B cell (primary cell): ENCODE data around the gene GRIK3. TPM values are rescaled to one million over a fixed set of nuclear protein-coding genes. Genes with fewer than 3 reads are reported as not detected.

Experiments used
- ATAC-seq: fragments of 200-7000 bp; cut with Tn5 transposase; one replicate; pipeline ENCODE4 v1.10.0; 2021; ENCODE audit warnings: low read depth, mild to moderate bottlenecking, moderate number of reproducible peaks, moderate library complexity
- CTCF ChIA-PET: fragments of 350-600 bp; sonication (Branson Sonifier 250); formaldehyde crosslinking; loops from one replicate; lab custom pipeline; 2021; ENCODE audit warnings: antibody characterized with exemption, inconsistent platforms; lab: Charles Lee
- POLR2A ChIA-PET: fragments of 350-600 bp; sonication (Branson Sonifier 250); formaldehyde crosslinking; loops from one replicate; lab custom pipeline; 2021; ENCODE audit warnings: antibody characterized with exemption; lab: Charles Lee
- DNase-seq: peaks from one replicate; pipeline ENCODE4 v3.0.0; 2013
- H2AFZ ChIP-seq: 2 replicates; pipeline ENCODE4 v1.6.1; 2012; ENCODE audit warnings: mild to moderate bottlenecking, low read depth, low read length; ENCODE audit not compliant: insufficient read depth, poor library complexity, severe bottlenecking
- H3K27ac ChIP-seq, 2 donors: 1 replicate in 1 of 2; 2 replicates in 1 of 2; pipeline ENCODE4 v1.5.1; 2012 to 2013; ENCODE audit warnings: low read length in 2 of 2, mild to moderate bottlenecking in 2 of 2, moderate library complexity in 1 of 2
- H3K27me3 ChIP-seq, 4 experiments: fragments of 200-600 bp in 1 of 4; sonication (generic) in 1 of 4; replicated peaks in 1 of 4; 1 replicate in 2 of 4; 2 replicates in 2 of 4; pipeline versions ENCODE4 v1.6.1 to v1.7.0; 2013 to 2016; ENCODE audit warnings: low read length in 3 of 4, mild to moderate bottlenecking in 2 of 4, mixed read lengths in 1 of 4, moderate library complexity in 1 of 4; ENCODE audit not compliant: insufficient read depth in 4 of 4, control insufficient read depth in 3 of 4; ENCODE audit errors: control extremely low read depth in 1 of 4
- H3K36me3 ChIP-seq, 2 experiments: replicated peaks in 1 of 2; 1 replicate in 1 of 2; 2 replicates in 1 of 2; pipeline versions ENCODE4 v1.6.1 to v1.7.1; 2013; ENCODE audit warnings: low read length in 1 of 2; ENCODE audit not compliant: insufficient read depth in 2 of 2, control insufficient read depth in 1 of 2; ENCODE audit errors: control extremely low read depth in 1 of 2, extremely low read depth in 1 of 2
- H3K4me1 ChIP-seq, 2 donors: fragments of 200-600 bp in 1 of 2; sonication (generic) in 1 of 2; 1 replicate in 1 of 2; 2 replicates in 1 of 2; pipeline versions ENCODE4 v1.5.1 to v1.6.1; 2013 to 2017; ENCODE audit warnings: low read length in 2 of 2; ENCODE audit not compliant: control insufficient read depth in 2 of 2, insufficient read depth in 2 of 2
- H3K4me2 ChIP-seq: replicated peaks from 2 replicates; pipeline ENCODE3; 2012; ENCODE audit warnings: mild to moderate bottlenecking, low read depth, low read length; ENCODE audit not compliant: poor library complexity, severe bottlenecking
- H3K4me3 ChIP-seq, 5 experiments: fragments of 200-600 bp in 1 of 5; sonication (generic) in 1 of 5; 1 replicate in 3 of 5; 2 replicates in 2 of 5; pipeline versions ENCODE4 v1.5.1 to v1.7.0; 2011 to 2016; ENCODE audit warnings: low read length in 4 of 5, mild to moderate bottlenecking in 4 of 5, low read depth in 2 of 5, control low read depth in 1 of 5, moderate library complexity in 1 of 5; ENCODE audit not compliant: insufficient read depth in 1 of 5; ENCODE audit errors: control extremely low read depth in 1 of 5, extremely low read depth in 1 of 5
- H3K79me2 ChIP-seq: fragments of 200-600 bp; sonication (generic); one replicate; pipeline ENCODE4 v1.6.0; 2016; ENCODE audit warnings: low read length; ENCODE audit not compliant: control insufficient read depth, insufficient read depth
- H3K9ac ChIP-seq: fragments of 200-600 bp; sonication (generic); 2 replicates; pipeline ENCODE4 v1.6.1; 2017; ENCODE audit warnings: mild to moderate bottlenecking, low read length, moderate library complexity
- H3K9me3 ChIP-seq, 3 donors: one replicate each; pipeline versions ENCODE4 v1.6.1 to v1.7.1; 2013; ENCODE audit warnings: low read length in 2 of 3; ENCODE audit not compliant: control insufficient read depth in 2 of 3, insufficient read depth in 1 of 3; ENCODE audit errors: control extremely low read depth in 1 of 3
- H4K20me1 ChIP-seq: 2 replicates; pipeline ENCODE4 v1.6.0; 2012; ENCODE audit warnings: mild to moderate bottlenecking, low read length; ENCODE audit not compliant: insufficient read depth, control insufficient read depth, poor library complexity, severe bottlenecking
- H3K27ac Mint-ChIP-seq: one replicate; pipeline ENCODE4 v1.8.0; 2021; ENCODE audit warnings: mixed read lengths
- H3K27me3 Mint-ChIP-seq: one replicate; pipeline ENCODE4 v1.8.0; 2021; ENCODE audit warnings: mixed read lengths
- H3K4me1 Mint-ChIP-seq: one replicate; pipeline ENCODE4 v1.8.0; 2021; ENCODE audit warnings: mixed read lengths
- H3K4me3 Mint-ChIP-seq: one replicate; pipeline ENCODE4 v1.8.0; 2021; ENCODE audit warnings: mixed read lengths
- H3K9me3 Mint-ChIP-seq: one replicate; pipeline ENCODE4 v1.8.0; 2022; ENCODE audit warnings: mixed read lengths; ENCODE audit not compliant: insufficient read depth
- EZH2 ChIP-seq: IDR thresholded peaks from 2 replicates; pipeline ENCODE4 v1.6.1; 2012; ENCODE audit warnings: borderline replicate concordance, low read depth, mild to moderate bottlenecking, moderate library complexity, low read length; ENCODE audit not compliant: insufficient read depth, poor library complexity, severe bottlenecking
- WGBS: methylation state at CpG from one replicate; pipeline ENCODE4 v1.1.5; 2013; ENCODE audit warnings: missing lambda C conversion rate; ENCODE audit not compliant: insufficient coverage; 5-methylcytosine and 5-hydroxymethylcytosine counted together
- intact Hi-C: fragments of 100-400 bp; cut with micrococcal nuclease; formaldehyde crosslinking; loops from one replicate; pipeline ENCODE4 v1.10.0; 2022
- polyA plus RNA-seq: library from polyadenylated mRNA; depleted of rRNA; stranded (reverse); fragments of >200 nt; gene quantifications from 2 replicates; pipeline ENCODE4 v1.2.3, GENCODE V29; 2012
- total RNA-seq, 2 donors: library from RNA; stranded (reverse); fragments of 120-200 nt in 1 of 2; gene quantifications; 1 replicate in 1 of 2; 2 replicates in 1 of 2; pipeline versions ENCODE4 v1.2.3 to v1.2.4, GENCODE V29; 2013 to 2022
- TF ChIP-seq, protein P1 (sequence below): fragments of 200-600 bp; IDR thresholded peaks from one replicate; pipeline ENCODE4 v1.8.0; 2022; ENCODE audit warnings: antibody characterized with exemption, mild to moderate bottlenecking

Gene GRIK3
- total and polyA plus RNA-seq, 2 donors (not counting 1 experiment from before 2014, with no cell fraction given): 0.12 to 1.5 TPM

DNA sequence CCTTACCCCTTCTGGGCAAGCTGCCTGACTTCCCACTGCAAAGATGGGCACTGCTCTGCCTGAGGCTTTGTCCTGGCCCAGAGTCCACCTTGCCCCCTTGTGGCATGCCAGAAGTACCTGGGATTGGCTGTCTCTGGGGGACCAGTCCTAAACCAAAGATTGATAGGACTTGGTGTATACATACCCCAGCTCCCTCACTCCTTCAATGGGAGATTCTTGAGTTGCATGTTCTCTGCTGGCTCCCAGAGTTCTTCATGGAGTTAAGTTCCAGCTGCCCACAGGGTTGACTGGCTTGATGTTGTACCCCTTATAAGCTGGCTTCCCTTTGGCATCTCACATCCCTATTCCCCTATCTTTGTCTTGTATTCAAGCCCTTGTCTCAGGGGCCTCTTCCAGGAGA lies 244.8 kb downstream of the GRIK3 start:
- intact Hi-C loops: no loop called here
- ATAC-seq: no peak
- Histone ChIP-seq H4K20me1 (no peaks in the 10 kb centered on the region), H3K9me3 (peaks cover 0 to 8% (median 0%) of the 10 kb centered on the region in 3 donors), H3K27me3 (peaks cover 0 to 6% (median 0%) of the 10 kb centered on the region in 4 experiments), H3K9ac (no peak overlapping the region), H3K4me2 (no peak overlapping the region), H2AFZ (no peak overlapping the region), H3K27ac (no peak overlapping the region), H3K4me3 (no peak overlapping the region), H3K79me2 (no peaks in the 10 kb centered on the region), H3K36me3 (no peaks in the 10 kb centered on the region), H3K4me1 (no peaks in the 10 kb centered on the region)
- ChIA-PET POLR2A (no interaction called here), CTCF (no interaction called here)
- Mint-ChIP-seq H3K27ac (no peak overlapping the region), H3K4me3 (no peak overlapping the region), H3K27me3 (peaks cover 32% of the 10 kb centered on the region), H3K4me1 (no peaks in the 10 kb centered on the region), H3K9me3 (no peaks in the 10 kb centered on the region)
- no peak for TF ChIP-seq EZH2
- TF ChIP-seq, protein P1, sequence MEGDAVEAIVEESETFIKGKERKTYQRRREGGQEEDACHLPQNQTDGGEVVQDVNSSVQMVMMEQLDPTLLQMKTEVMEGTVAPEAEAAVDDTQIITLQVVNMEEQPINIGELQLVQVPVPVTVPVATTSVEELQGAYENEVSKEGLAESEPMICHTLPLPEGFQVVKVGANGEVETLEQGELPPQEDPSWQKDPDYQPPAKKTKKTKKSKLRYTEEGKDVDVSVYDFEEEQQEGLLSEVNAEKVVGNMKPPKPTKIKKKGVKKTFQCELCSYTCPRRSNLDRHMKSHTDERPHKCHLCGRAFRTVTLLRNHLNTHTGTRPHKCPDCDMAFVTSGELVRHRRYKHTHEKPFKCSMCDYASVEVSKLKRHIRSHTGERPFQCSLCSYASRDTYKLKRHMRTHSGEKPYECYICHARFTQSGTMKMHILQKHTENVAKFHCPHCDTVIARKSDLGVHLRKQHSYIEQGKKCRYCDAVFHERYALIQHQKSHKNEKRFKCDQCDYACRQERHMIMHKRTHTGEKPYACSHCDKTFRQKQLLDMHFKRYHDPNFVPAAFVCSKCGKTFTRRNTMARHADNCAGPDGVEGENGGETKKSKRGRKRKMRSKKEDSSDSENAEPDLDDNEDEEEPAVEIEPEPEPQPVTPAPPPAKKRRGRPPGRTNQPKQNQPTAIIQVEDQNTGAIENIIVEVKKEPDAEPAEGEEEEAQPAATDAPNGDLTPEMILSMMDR: no peak
- DNase-seq: no peak

GRCh38 chr1:36787312-36787913 lies 246.9 kb downstream of the GRIK3 start:
- DNase-seq (no peak), ATAC-seq (no peak)
- Histone ChIP-seq H3K9ac (no peak overlapping the region), H3K9me3 (peaks cover 0 to 5% (median 0%) of the 10 kb centered on the region in 3 donors), H4K20me1 (no peaks in the 10 kb centered on the region), H3K4me2 (no peak overlapping the region), H3K27ac (no peak overlapping the region), H3K36me3 (no peaks in the 10 kb centered on the region), H3K79me2 (no peaks in the 10 kb centered on the region), H2AFZ (no peak overlapping the region), H3K27me3 (peaks cover 0 to 6% (median under 1%) of the 10 kb centered on the region in 4 experiments), H3K4me1 (no peaks in the 10 kb centered on the region), H3K4me3 (no peak overlapping the region)
- no peaks in the 10 kb centered on the region for H3K9me3 Mint-ChIP-seq
- intact Hi-C loops: no loop called here
- no peak overlapping the region for H3K27ac Mint-ChIP-seq
- no peaks in the 10 kb centered on the region for H3K4me1 Mint-ChIP-seq
- no peak for TF ChIP-seq EZH2
- TF ChIP-seq, protein P1: no peak
- peaks cover 44% of the 10 kb centered on the region for H3K27me3 Mint-ChIP-seq
- POLR2A ChIA-PET: no interaction called here
- 85% methylated on average over 8 of the region's 12 CpGs for WGBS
- CTCF ChIA-PET: interaction anchor here (0.7 kb wide), 1 partner anchor 9 kb away, joined by 3 read pairs; no protein-coding TSS in a partner anchor
- no peak overlapping the region for H3K4me3 Mint-ChIP-seq
